Mesenchymal stem cell (in vitro differentiated cells and primary cell): ENCODE results near the gene ARHGAP15.

Source experiments
- DNase-seq: peaks from one replicate; pipeline ENCODE4 v3.0.0-alpha.2; 2013
- H2AFZ ChIP-seq: one replicate; pipeline ENCODE4 v1.6.1; 2013; ENCODE audit warnings: low read depth, mild to moderate bottlenecking, control low read depth, inconsistent platforms, low read length, moderate library complexity
- H2AK5ac ChIP-seq: 2 replicates; pipeline ENCODE4 v1.6.1; 2013; ENCODE audit warnings: low read length, moderate library complexity, mild to moderate bottlenecking, inconsistent platforms; ENCODE audit not compliant: severe bottlenecking
- H2BK120ac ChIP-seq: one replicate; pipeline ENCODE4 v1.6.1; 2013; ENCODE audit warnings: low read depth, mild to moderate bottlenecking, inconsistent platforms, low read length, moderate library complexity
- H2BK12ac ChIP-seq, 2 experiments: one replicate each; pipeline ENCODE4 v1.6.1; 2013; ENCODE audit warnings: inconsistent platforms in 2 of 2, low read length in 2 of 2, mild to moderate bottlenecking in 2 of 2, moderate library complexity in 2 of 2, control low read depth in 1 of 2
- H2BK15ac ChIP-seq: one replicate; pipeline ENCODE4 v1.6.1; 2013; ENCODE audit warnings: mild to moderate bottlenecking, low read depth, inconsistent platforms; ENCODE audit not compliant: poor library complexity, severe bottlenecking
- H2BK5ac ChIP-seq: 2 replicates; pipeline ENCODE4 v1.6.1; 2013; ENCODE audit warnings: low read depth, mild to moderate bottlenecking, low read length, control low read depth, inconsistent platforms; ENCODE audit not compliant: poor library complexity, severe bottlenecking
- H3K14ac ChIP-seq, 2 experiments: one replicate each; pipeline ENCODE4 v1.6.1; 2013; ENCODE audit warnings: inconsistent platforms in 2 of 2, low read length in 2 of 2, control low read depth in 1 of 2, mild to moderate bottlenecking in 1 of 2, moderate library complexity in 1 of 2
- H3K18ac ChIP-seq, 2 experiments: one replicate each; pipeline ENCODE4 v1.6.1; 2013; ENCODE audit warnings: inconsistent platforms in 2 of 2, low read length in 2 of 2, control low read depth in 1 of 2, low read depth in 1 of 2, mild to moderate bottlenecking in 1 of 2
- H3K23ac ChIP-seq, 2 experiments: one replicate each; pipeline ENCODE4 v1.6.1; 2013; ENCODE audit warnings: inconsistent platforms in 2 of 2, low read length in 2 of 2, mild to moderate bottlenecking in 2 of 2, moderate library complexity in 2 of 2, control low read depth in 1 of 2
- H3K27ac ChIP-seq: 2 replicates; pipeline ENCODE4 v1.5.1; 2013; ENCODE audit warnings: mild to moderate bottlenecking, moderate library complexity, low read length, control low read depth, inconsistent platforms; ENCODE audit not compliant: poor library complexity, severe bottlenecking
- H3K27me3 ChIP-seq, 2 experiments: 2 replicates each; pipeline versions ENCODE4 v1.6.1 to v1.7.0; 2013; ENCODE audit warnings: low read length in 2 of 2, mild to moderate bottlenecking in 2 of 2, moderate library complexity in 2 of 2, control low read depth in 1 of 2, inconsistent platforms in 1 of 2; ENCODE audit not compliant: control insufficient read depth in 1 of 2, insufficient read depth in 1 of 2
- H3K36me3 ChIP-seq, 2 experiments: 2 replicates each; pipeline versions ENCODE4 v1.6.1 to v1.7.0; 2013; ENCODE audit warnings: low read length in 2 of 2, control low read depth in 1 of 2, inconsistent platforms in 1 of 2, low read depth in 1 of 2, mild to moderate bottlenecking in 1 of 2; ENCODE audit not compliant: insufficient read depth in 2 of 2, control insufficient read depth in 1 of 2
- H3K4ac ChIP-seq, 2 experiments: one replicate each; pipeline ENCODE4 v1.6.1; 2013; ENCODE audit warnings: inconsistent platforms in 2 of 2, low read length in 2 of 2, mild to moderate bottlenecking in 2 of 2, moderate library complexity in 2 of 2, control low read depth in 1 of 2, low read depth in 1 of 2
- H3K4me1 ChIP-seq: 2 replicates; pipeline ENCODE4 v1.6.1; 2013; ENCODE audit warnings: low read depth, low read length, control low read depth; ENCODE audit not compliant: control insufficient read depth, insufficient read depth
- H3K4me2 ChIP-seq: 2 replicates; pipeline ENCODE4 v1.6.1; 2013; ENCODE audit warnings: low read length, mild to moderate bottlenecking, inconsistent platforms; ENCODE audit not compliant: poor library complexity, severe bottlenecking
- H3K4me3 ChIP-seq, 2 experiments: 2 replicates each; pipeline versions ENCODE4 v1.5.1 to v1.7.0; 2013; ENCODE audit warnings: low read length in 2 of 2, mild to moderate bottlenecking in 2 of 2, control low read depth in 1 of 2, low read depth in 1 of 2; ENCODE audit not compliant: insufficient read depth in 1 of 2
- H3K79me1 ChIP-seq: replicated peaks from 2 replicates; pipeline ENCODE4 v1.6.1; 2013; ENCODE audit warnings: mild to moderate bottlenecking, control low read depth, low read length, inconsistent platforms; ENCODE audit not compliant: poor library complexity, severe bottlenecking
- H3K9ac ChIP-seq: 2 replicates; pipeline ENCODE4 v1.7.0; 2013; ENCODE audit warnings: mild to moderate bottlenecking, low read length, moderate library complexity
- H3K9me3 ChIP-seq: 2 replicates; pipeline ENCODE4 v1.7.0; 2013; ENCODE audit warnings: mild to moderate bottlenecking, low read length; ENCODE audit not compliant: control insufficient read depth
- H4K8ac ChIP-seq: one replicate; pipeline ENCODE4 v1.6.1; 2013; ENCODE audit warnings: inconsistent platforms, mild to moderate bottlenecking, low read length, moderate library complexity
- H4K91ac ChIP-seq: one replicate; pipeline ENCODE4 v1.6.1; 2013; ENCODE audit warnings: mild to moderate bottlenecking, low read length, inconsistent platforms
- WGBS: methylation state at CpG from one replicate; pipeline ENCODE4 v1.1.7; 2013; ENCODE audit warnings: mixed read lengths; 5-methylcytosine and 5-hydroxymethylcytosine counted together

The ARHGAP15 gene

GRCh38 chr2:143133783-143134182 lies 4.6 kb downstream of the ARHGAP15 start:
- H2AK5ac ChIP-seq, result no peak overlapping the region
- no peaks in the 10 kb centered on the region for H3K27me3 ChIP-seq
- no peak overlapping the region for H4K8ac ChIP-seq
- no peak overlapping the region for H2BK15ac ChIP-seq
- WGBS, result no CpG with 5 or more reads among the region's 2 CpGs
- no peak overlapping the region for H2AFZ ChIP-seq
- no peak overlapping the region for H3K27ac ChIP-seq
- H4K91ac ChIP-seq, result no peak overlapping the region
- no peaks in the 10 kb centered on the region for H3K79me1 ChIP-seq
- no peak overlapping the region for H2BK120ac ChIP-seq
- no peak overlapping the region for H3K14ac ChIP-seq
- H3K23ac ChIP-seq, result no peak overlapping the region
- no peak overlapping the region for H2BK12ac ChIP-seq
- H3K18ac ChIP-seq, result no peak overlapping the region
- no peaks in the 10 kb centered on the region for H3K36me3 ChIP-seq
- H3K4ac ChIP-seq, result no peak overlapping the region
- no peak overlapping the region for H2BK5ac ChIP-seq
- no peak for DNase-seq
- no peaks in the 10 kb centered on the region for H3K9me3 ChIP-seq
- no peak overlapping the region for H3K4me3 ChIP-seq
- no peak overlapping the region for H3K4me2 ChIP-seq
- H3K4me1 ChIP-seq, result peaks cover 1% of the 10 kb centered on the region
- no peak overlapping the region for H3K9ac ChIP-seq

GRCh38 chr2:143138292-143138691 lies 9.1 kb downstream of the ARHGAP15 start:
- Histone ChIP-seq H2AK5ac (no peak overlapping the region), H3K4me1 (no peaks in the 10 kb centered on the region), H2AFZ (no peak overlapping the region), H3K4me3 (no peak overlapping the region), H3K27ac (no peak overlapping the region), H4K91ac (no peak overlapping the region), H3K9ac (no peak overlapping the region), H2BK120ac (no peak overlapping the region), H2BK12ac (no peak overlapping the region), H3K9me3 (no peaks in the 10 kb centered on the region), H3K14ac (no peak overlapping the region), H3K36me3 (no peaks in the 10 kb centered on the region), H2BK15ac (no peak overlapping the region), H3K4me2 (no peak overlapping the region), H3K27me3 (no peaks in the 10 kb centered on the region), H3K4ac (no peak overlapping the region), H3K18ac (no peak overlapping the region), H3K79me1 (no peaks in the 10 kb centered on the region), H4K8ac (no peak overlapping the region), H3K23ac (no peak overlapping the region), H2BK5ac (no peak overlapping the region)
- WGBS, result 94% methylated on average over 2 of the region's 3 CpGs
- DNase-seq, result no peak

GRCh38 chr2:143139835-143140393 lies 10.7 kb downstream of the ARHGAP15 start:
- no peak overlapping the region for H4K91ac ChIP-seq
- no peak overlapping the region for H2BK12ac ChIP-seq
- H3K9ac ChIP-seq, result no peak overlapping the region
- H3K4me1 ChIP-seq, result no peaks in the 10 kb centered on the region
- H3K27ac ChIP-seq, result no peak overlapping the region
- 80% methylated on average over 1 of the region's 2 CpGs for WGBS
- no peak overlapping the region for H3K18ac ChIP-seq
- no peak overlapping the region for H3K4ac ChIP-seq
- H3K4me3 ChIP-seq, result no peak overlapping the region
- H3K27me3 ChIP-seq, result no peaks in the 10 kb centered on the region
- H2BK120ac ChIP-seq, result no peak overlapping the region
- no peak overlapping the region for H3K4me2 ChIP-seq
- no peaks in the 10 kb centered on the region for H3K9me3 ChIP-seq
- no peak overlapping the region for H2BK15ac ChIP-seq
- H4K8ac ChIP-seq, result no peak overlapping the region
- no peak overlapping the region for H2AK5ac ChIP-seq
- no peak overlapping the region for H3K14ac ChIP-seq
- no peaks in the 10 kb centered on the region for H3K36me3 ChIP-seq
- H2AFZ ChIP-seq, result no peak overlapping the region
- no peak for DNase-seq
- no peak overlapping the region for H3K23ac ChIP-seq
- no peak overlapping the region for H2BK5ac ChIP-seq
- no peaks in the 10 kb centered on the region for H3K79me1 ChIP-seq

GRCh38 chr2:143140864-143141661 lies 11.8 kb downstream of the ARHGAP15 start:
- Histone ChIP-seq H3K18ac (no peak overlapping the region), H3K27ac (no peak overlapping the region), H2BK5ac (no peak overlapping the region), H4K8ac (no peak overlapping the region), H3K9ac (no peak overlapping the region), H2BK15ac (no peak overlapping the region), H2AFZ (no peak overlapping the region), H3K36me3 (no peaks in the 10 kb centered on the region), H3K79me1 (no peaks in the 10 kb centered on the region), H3K14ac (no peak overlapping the region), H2BK12ac (no peak overlapping the region), H2BK120ac (no peak overlapping the region), H3K4me1 (peaks cover 2% of the 10 kb centered on the region), H3K23ac (no peak overlapping the region), H3K4ac (no peak overlapping the region), H3K4me2 (no peak overlapping the region), H2AK5ac (no peak overlapping the region), H3K27me3 (no peaks in the 10 kb centered on the region), H4K91ac (no peak overlapping the region), H3K4me3 (no peak overlapping the region), H3K9me3 (no peaks in the 10 kb centered on the region)
- WGBS, result 89% methylated on average over 1 of the region's 1 CpG
- DNase-seq, result no peak
